ENCODE data around the gene TSPYL6. TPM values are rescaled to one million over a fixed set of nuclear protein-coding genes. Genes with fewer than 3 reads are reported as not detected.

The TSPYL6 gene
- total RNA-seq, 1 donor from 2014 or later, result not detected

DNA sequence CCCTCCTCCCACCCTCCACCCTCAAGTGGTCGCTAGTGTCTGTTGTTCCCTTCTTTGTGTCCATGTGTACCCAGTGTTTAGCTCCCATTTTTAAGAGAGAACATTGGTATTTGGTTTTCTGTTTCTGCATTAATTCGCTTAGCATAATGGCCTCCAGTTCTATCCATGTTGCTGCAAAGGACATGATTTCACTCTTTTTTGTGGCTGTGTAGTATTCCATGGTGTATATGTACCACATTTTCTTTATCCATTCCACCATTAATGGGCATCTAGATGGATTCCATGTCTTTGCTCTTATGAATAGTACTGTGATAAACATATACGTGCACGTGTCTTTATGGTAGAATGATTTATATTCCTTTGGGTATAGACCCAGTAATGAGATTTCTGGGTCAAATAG, 42.9 kb downstream of the TSPYL6 start:
- H3K36me3 ChIP-seq (ENCODE audit: control insufficient read depth, insufficient read depth, low read length), result no peaks in the 10 kb centered on the region
- TF ChIP-seq, protein P1, sequence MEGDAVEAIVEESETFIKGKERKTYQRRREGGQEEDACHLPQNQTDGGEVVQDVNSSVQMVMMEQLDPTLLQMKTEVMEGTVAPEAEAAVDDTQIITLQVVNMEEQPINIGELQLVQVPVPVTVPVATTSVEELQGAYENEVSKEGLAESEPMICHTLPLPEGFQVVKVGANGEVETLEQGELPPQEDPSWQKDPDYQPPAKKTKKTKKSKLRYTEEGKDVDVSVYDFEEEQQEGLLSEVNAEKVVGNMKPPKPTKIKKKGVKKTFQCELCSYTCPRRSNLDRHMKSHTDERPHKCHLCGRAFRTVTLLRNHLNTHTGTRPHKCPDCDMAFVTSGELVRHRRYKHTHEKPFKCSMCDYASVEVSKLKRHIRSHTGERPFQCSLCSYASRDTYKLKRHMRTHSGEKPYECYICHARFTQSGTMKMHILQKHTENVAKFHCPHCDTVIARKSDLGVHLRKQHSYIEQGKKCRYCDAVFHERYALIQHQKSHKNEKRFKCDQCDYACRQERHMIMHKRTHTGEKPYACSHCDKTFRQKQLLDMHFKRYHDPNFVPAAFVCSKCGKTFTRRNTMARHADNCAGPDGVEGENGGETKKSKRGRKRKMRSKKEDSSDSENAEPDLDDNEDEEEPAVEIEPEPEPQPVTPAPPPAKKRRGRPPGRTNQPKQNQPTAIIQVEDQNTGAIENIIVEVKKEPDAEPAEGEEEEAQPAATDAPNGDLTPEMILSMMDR (IDR thresholded peaks at IDR 0.05; ENCODE audit: insufficient read depth, low read length, poor library complexity, severe bottlenecking), result no peak
- no peak overlapping the region for H3K4me3 ChIP-seq (ENCODE audit: low read depth, low read length)
- H3K27me3 ChIP-seq (ENCODE audit: control insufficient read depth, insufficient read depth, low read length), result no peaks in the 10 kb centered on the region
- no peak for DNase-seq (ENCODE audit: low read depth)

DNA sequence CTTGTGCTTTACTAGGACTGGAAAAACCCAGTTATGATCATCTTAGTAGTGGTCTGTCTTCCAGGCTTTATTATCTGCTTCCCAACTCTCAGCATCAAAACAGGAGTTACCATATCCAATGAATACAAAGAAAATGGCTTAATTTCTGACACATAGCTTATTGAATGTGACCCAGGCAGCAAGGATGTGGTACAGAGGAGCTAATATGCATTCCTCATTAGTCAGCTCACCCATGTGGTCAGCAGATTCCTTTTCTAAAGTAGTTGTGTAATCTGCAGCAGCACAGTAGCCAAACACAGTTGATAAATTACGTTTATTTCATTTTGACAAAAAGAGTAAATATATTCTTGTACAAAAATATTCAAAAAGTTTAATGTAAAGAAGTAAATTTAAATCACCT, 43.6 kb downstream of the TSPYL6 start:
- no peaks in the 10 kb centered on the region for H3K36me3 ChIP-seq (ENCODE audit: control insufficient read depth, insufficient read depth, low read length)
- DNase-seq (ENCODE audit: low read depth), result peak; percentile 88
- H3K27me3 ChIP-seq (ENCODE audit: control insufficient read depth, insufficient read depth, low read length), result no peaks in the 10 kb centered on the region
- no peak overlapping the region for H3K4me3 ChIP-seq (ENCODE audit: low read depth, low read length)
- TF ChIP-seq, protein P1 (IDR thresholded peaks at IDR 0.05; ENCODE audit: insufficient read depth, low read length, poor library complexity, severe bottlenecking), result no peak

DNA sequence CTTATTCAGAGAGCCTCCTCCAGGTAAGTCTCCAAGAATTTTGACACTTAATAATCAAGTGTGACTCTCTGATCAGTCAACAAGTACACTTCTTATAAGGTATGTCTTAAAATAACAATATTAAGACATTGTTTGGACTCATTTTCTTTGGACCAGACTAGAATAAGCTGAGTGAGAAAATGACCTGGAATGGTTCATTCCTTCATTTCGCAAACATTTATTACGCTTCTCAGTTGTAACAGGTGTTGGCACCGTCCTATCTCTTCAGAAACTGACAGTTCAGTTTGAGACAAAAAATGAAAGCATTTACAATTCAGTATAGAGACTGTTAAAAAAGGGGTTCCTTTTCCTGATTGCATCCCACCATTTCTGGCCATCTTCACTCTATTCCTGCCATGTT, 46.6 kb downstream of the TSPYL6 start:
- TF ChIP-seq, protein P1 (IDR thresholded peaks at IDR 0.05; ENCODE audit: insufficient read depth, low read length, poor library complexity, severe bottlenecking), result no peak
- H3K36me3 ChIP-seq (ENCODE audit: control insufficient read depth, insufficient read depth, low read length), result no peaks in the 10 kb centered on the region
- H3K27me3 ChIP-seq (ENCODE audit: control insufficient read depth, insufficient read depth, low read length), result no peaks in the 10 kb centered on the region
- H3K4me3 ChIP-seq (ENCODE audit: low read depth, low read length), result no peak overlapping the region
- no peak for DNase-seq (ENCODE audit: low read depth)

DNA sequence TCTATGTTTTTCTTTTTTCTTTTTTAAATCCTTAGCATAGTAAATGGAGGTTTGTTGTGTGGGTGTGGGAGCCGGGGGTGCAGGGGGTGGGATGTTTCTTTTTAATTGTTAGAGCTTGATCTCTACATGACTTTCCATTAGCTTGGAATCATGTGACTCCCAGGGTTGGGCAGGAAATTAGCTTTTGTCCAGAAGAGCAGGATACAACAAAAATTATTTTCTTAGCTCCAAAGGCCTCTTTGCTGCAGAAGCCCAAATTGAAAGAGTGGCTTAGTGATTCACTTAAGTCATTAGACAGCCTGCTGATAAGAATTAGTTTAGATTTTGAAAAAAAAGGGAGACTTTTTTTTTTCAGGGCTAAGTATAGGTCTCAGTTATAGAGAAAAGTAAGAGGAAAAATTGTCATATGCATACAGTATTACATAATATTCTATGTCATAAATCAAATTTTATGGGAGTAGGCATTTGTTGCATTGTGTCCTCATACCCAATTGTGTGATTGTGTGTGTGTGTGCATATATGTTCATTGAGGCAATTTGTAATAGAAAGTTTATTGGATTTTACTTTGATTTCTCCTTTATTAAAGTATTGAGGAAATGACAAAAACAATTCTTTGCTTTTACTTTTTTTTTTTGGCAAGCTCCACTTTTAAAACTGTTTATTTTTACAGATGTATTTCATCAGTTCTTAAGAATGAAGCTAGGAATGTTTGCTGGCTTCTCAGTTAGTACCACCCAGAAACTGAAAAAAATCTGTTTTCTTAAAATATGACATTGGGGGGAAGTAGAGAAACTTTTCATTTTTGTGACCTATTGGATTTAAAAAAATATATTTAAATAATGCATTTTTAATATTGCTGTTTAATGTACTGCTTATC, 47.4 kb downstream of the TSPYL6 start:
- TF ChIP-seq, protein P1 (IDR thresholded peaks at IDR 0.05; ENCODE audit: insufficient read depth, low read length, poor library complexity, severe bottlenecking), result no peak
- Histone ChIP-seq H3K36me3 (ENCODE audit: control insufficient read depth, insufficient read depth, low read length) (no peaks in the 10 kb centered on the region), H3K4me3 (ENCODE audit: low read depth, low read length) (no peak overlapping the region), H3K27me3 (ENCODE audit: control insufficient read depth, insufficient read depth, low read length) (no peaks in the 10 kb centered on the region)
- DNase-seq (ENCODE audit: low read depth), result no peak

DNA sequence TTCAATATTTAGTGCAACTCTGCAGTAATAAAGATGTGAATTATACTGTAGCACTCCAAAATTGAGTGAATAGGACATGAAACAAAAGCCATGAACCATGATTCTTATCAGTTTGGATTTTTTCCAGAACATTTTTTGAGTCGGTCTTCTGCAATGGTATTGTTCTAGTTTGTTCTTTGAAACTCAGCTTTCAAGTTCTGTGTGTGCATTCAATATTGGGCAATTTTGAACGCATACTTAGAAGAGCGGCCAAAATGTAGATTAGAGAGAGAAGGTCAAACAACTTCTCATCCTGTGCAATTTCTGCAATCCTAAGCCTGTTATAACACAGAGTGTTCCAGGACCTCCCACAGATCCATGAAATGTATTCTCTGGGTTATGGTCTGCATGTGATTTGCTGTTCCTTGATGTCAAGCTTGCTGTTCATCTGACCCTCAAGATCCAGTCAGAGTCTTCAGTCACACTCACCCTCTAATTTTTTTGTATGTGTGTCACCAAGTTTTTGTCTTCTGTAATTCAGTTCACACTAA, 48.3 kb downstream of the TSPYL6 start:
- TF ChIP-seq, protein P1 (IDR thresholded peaks at IDR 0.05; ENCODE audit: insufficient read depth, low read length, poor library complexity, severe bottlenecking), result no peak
- H3K36me3 ChIP-seq (ENCODE audit: control insufficient read depth, insufficient read depth, low read length), result no peaks in the 10 kb centered on the region
- H3K4me3 ChIP-seq (ENCODE audit: low read depth, low read length), result no peak overlapping the region
- no peaks in the 10 kb centered on the region for H3K27me3 ChIP-seq (ENCODE audit: control insufficient read depth, insufficient read depth, low read length)
- no peak for DNase-seq (ENCODE audit: low read depth)

Data from kidney epithelial cell (primary cell).